Smooth muscle cell (in vitro differentiated cells): Measurements from ENCODE around the gene STOML1. TPM values are rescaled to one million over a fixed set of nuclear protein-coding genes. Genes with fewer than 3 reads are reported as not detected.

Experiments
- DNase-seq: peaks from one replicate; lab custom pipeline; 2025; ENCODE audit not compliant: unreplicated experiment; lab: John Stamatoyannopoulos, UW
- H2AFZ ChIP-seq: fragments of 200-600 bp; sonication (generic); 2 replicates; pipeline ENCODE4 v1.6.0; 2016; ENCODE audit warnings: antibody characterized with exemption, low read depth, mild to moderate bottlenecking
- H3F3A ChIP-seq: fragments of 200-600 bp; sonication (generic); 2 replicates; pipeline ENCODE4 v1.6.0; 2017; ENCODE audit warnings: antibody characterized with exemption, low read depth
- H3K27ac ChIP-seq: fragments of 200-600 bp; sonication (generic); 2 replicates; pipeline ENCODE4 v1.5.1; 2016; ENCODE audit warnings: low read depth, mild to moderate bottlenecking
- H3K27me3 ChIP-seq: fragments of 200-600 bp; sonication (generic); 2 replicates; pipeline ENCODE4 v1.6.1; 2016; ENCODE audit warnings: low read depth, mild to moderate bottlenecking
- H3K36me3 ChIP-seq: fragments of 200-600 bp; sonication (generic); 2 replicates; pipeline ENCODE4 v1.5.1; 2016; ENCODE audit warnings: low read depth
- H3K4me1 ChIP-seq: fragments of 200-600 bp; sonication (generic); 2 replicates; pipeline ENCODE4 v1.5.1; 2016; ENCODE audit warnings: low read depth
- H3K4me2 ChIP-seq: fragments of 200-600 bp; sonication (generic); 2 replicates; pipeline ENCODE4 v1.6.0; 2016; ENCODE audit warnings: mild to moderate bottlenecking
- H3K4me3 ChIP-seq: fragments of 200-600 bp; sonication (generic); 2 replicates; pipeline ENCODE4 v1.5.1; 2016; ENCODE audit warnings: mild to moderate bottlenecking
- H3K79me2 ChIP-seq: fragments of 200-600 bp; sonication (generic); 2 replicates; pipeline ENCODE4 v1.6.0; 2016; ENCODE audit warnings: low read depth, mild to moderate bottlenecking
- H3K9ac ChIP-seq: fragments of 200-600 bp; sonication (generic); 2 replicates; pipeline ENCODE4 v1.6.0; 2016; ENCODE audit warnings: low read depth
- H3K9me3 ChIP-seq: fragments of 200-600 bp; sonication (generic); replicated peaks from 2 replicates; pipeline ENCODE4 v1.5.1; 2016; ENCODE audit warnings: low read depth
- H4K20me1 ChIP-seq: fragments of 200-600 bp; sonication (generic); 2 replicates; pipeline ENCODE4 v1.6.0; 2016; ENCODE audit warnings: low read depth
- CTCF ChIP-seq: fragments of 200-600 bp; sonication (generic); IDR thresholded peaks from 2 replicates; pipeline ENCODE4 v1.5.1; 2017; ENCODE audit warnings: borderline replicate concordance, mild to moderate bottlenecking, antibody characterized with exemption; ENCODE audit not compliant: insufficient read depth, poor library complexity, severe bottlenecking
- WGBS: methylation state at CpG from one replicate; pipeline ENCODE4 v1.1.7; 2016; ENCODE audit warnings: low lambda C conversion rate; 5-methylcytosine and 5-hydroxymethylcytosine counted together
- polyA plus RNA-seq: library from polyadenylated mRNA; unstranded; fragments of >200 nt; fragmentation: Nextera tagmentation; extraction: Ambion mirVana; gene quantifications from 2 replicates; pipeline ENCODE4 v1.2.1, GENCODE V29; 2016
- total RNA-seq: library from RNA; depleted of rRNA; stranded (reverse); fragments of >200 nt; gene quantifications from 2 replicates; pipeline ENCODE4 v1.2.3, GENCODE V29; 2014

STOML1 gene
- total and polyA plus RNA-seq, 2 experiments from 2014 or later, result 12.4 to 27.5 TPM

GRCh38 chr15:73956743-73957135 lies 35.4 kb downstream of the STOML1 start:
- Histone ChIP-seq H3K4me2 (no peak overlapping the region), H3K27ac (peak overlapping the region; percentile 36), H3K27me3 (no peaks in the 10 kb centered on the region), H3F3A (peaks cover 3% of the 10 kb centered on the region), H3K4me3 (no peak overlapping the region), H3K4me1 (peaks cover 5% of the 10 kb centered on the region), H4K20me1 (no peaks in the 10 kb centered on the region), H3K36me3 (no peaks in the 10 kb centered on the region), H3K79me2 (no peaks in the 10 kb centered on the region), H3K9ac (no peak overlapping the region), H2AFZ (no peak overlapping the region), H3K9me3 (no peaks in the 10 kb centered on the region)
- no peak for DNase-seq
- no peak for TF ChIP-seq CTCF
- 42% methylated on average over 9 of the region's 9 CpGs for WGBS

GRCh38 chr15:73955861-73956742 lies 36.0 kb downstream of the STOML1 start:
- H3K27me3 ChIP-seq, result no peaks in the 10 kb centered on the region
- no peaks in the 10 kb centered on the region for H3K79me2 ChIP-seq
- no peak overlapping the region for H2AFZ ChIP-seq
- H3K4me1 ChIP-seq, result peaks cover 11% of the 10 kb centered on the region
- H3F3A ChIP-seq, result peaks cover 8% of the 10 kb centered on the region
- no peak overlapping the region for H3K4me2 ChIP-seq
- H3K4me3 ChIP-seq, result no peak overlapping the region
- H3K27ac ChIP-seq, result peak overlapping the region; percentile 13
- no peaks in the 10 kb centered on the region for H4K20me1 ChIP-seq
- no peak overlapping the region for H3K9ac ChIP-seq
- no peaks in the 10 kb centered on the region for H3K36me3 ChIP-seq
- H3K9me3 ChIP-seq, result no peaks in the 10 kb centered on the region
- TF ChIP-seq CTCF, result no peak
- 84% methylated on average over 11 of the region's 12 CpGs for WGBS
- no peak for DNase-seq

- TF ChIP-seq CTCF, result no peak
- H3K9ac ChIP-seq, result no peak overlapping the region
- DNase-seq, result no peak
- WGBS, result 94% methylated on average over 4 of the region's 4 CpGs
- no peak overlapping the region for H3K4me3 ChIP-seq
- H3K36me3 ChIP-seq, result no peaks in the 10 kb centered on the region
- H3K4me2 ChIP-seq, result no peak overlapping the region
- H3K27ac ChIP-seq, result peak overlapping the region; percentile 13
- H3K27me3 ChIP-seq, result no peaks in the 10 kb centered on the region
- peaks cover 15% of the 10 kb centered on the region for H3K4me1 ChIP-seq
- no peak overlapping the region for H2AFZ ChIP-seq
- H3K79me2 ChIP-seq, result no peaks in the 10 kb centered on the region
- no peaks in the 10 kb centered on the region for H3K9me3 ChIP-seq
- no peaks in the 10 kb centered on the region for H4K20me1 ChIP-seq
- H3F3A ChIP-seq, result peaks cover 8% of the 10 kb centered on the region
Observed at GRCh38 chr15:73955326-73955725, 36.8 kb downstream of the STOML1 start.
